Muscle layer of duodenum (tissue), 2 donors: ENCODE data around the gene TBKBP1.
A peak's percentile ranks its signal among the peaks of the same experiment; 100 is the strongest.
"Not testable (repeated sequence)": the region's sequence is repeated elsewhere in the genome, so short reads cannot be mapped to it uniquely, and the experiment has no call there.

Source experiments
- H3K27ac ChIP-seq: one replicate; pipeline ENCODE4 v1.7.0; 2013; ENCODE audit warnings: mild to moderate bottlenecking, low read length
- H3K27me3 ChIP-seq: one replicate; pipeline ENCODE4 v1.7.0; 2013; ENCODE audit warnings: low read depth, mild to moderate bottlenecking, control low read depth, low read length
- H3K36me3 ChIP-seq, 2 donors: one replicate each; pipeline ENCODE4 v1.7.0; 2013; ENCODE audit warnings: low read length in 2 of 2, control low read depth in 1 of 2, mild to moderate bottlenecking in 1 of 2; ENCODE audit not compliant: insufficient read depth in 2 of 2, control insufficient read depth in 1 of 2
- H3K4me1 ChIP-seq, 2 donors: one replicate each; pipeline ENCODE4 v1.7.0; 2013; ENCODE audit warnings: low read length in 2 of 2, mild to moderate bottlenecking in 2 of 2, control low read depth in 1 of 2, moderate library complexity in 1 of 2; ENCODE audit not compliant: insufficient read depth in 2 of 2, control insufficient read depth in 1 of 2
- H3K4me3 ChIP-seq, 2 donors: one replicate each; pipeline ENCODE4 v1.7.0; 2013; ENCODE audit warnings: low read length in 2 of 2, low read depth in 1 of 2, mild to moderate bottlenecking in 1 of 2
- H3K9me3 ChIP-seq, 2 donors: one replicate each; pipeline ENCODE4 v1.7.0; 2013; ENCODE audit warnings: low read length in 2 of 2, control low read depth in 1 of 2, mild to moderate bottlenecking in 1 of 2; ENCODE audit not compliant: control insufficient read depth in 1 of 2
- donor health status: healthy.

The TBKBP1 gene

GRCh38 chr17:47682727-47683126 is 11.2 kb upstream of the TBKBP1 start:
- not testable (repeated sequence) for H3K9me3 ChIP-seq, H3K27me3 ChIP-seq, H3K4me1 ChIP-seq, H3K4me3 ChIP-seq, H3K27ac ChIP-seq
- H3K36me3 ChIP-seq = peaks cover 51 to 59% of the 10 kb centered on the region in 2 donors

- Histone ChIP-seq H3K27ac (no peak overlapping the region), H3K9me3 (no peaks in the 10 kb centered on the region), H3K4me1 (peaks cover 0 to 5% of the 10 kb centered on the region in 2 donors), H3K27me3 (no peaks in the 10 kb centered on the region), H3K4me3 (no peak overlapping the region), H3K36me3 (peaks cover 43 to 48% of the 10 kb centered on the region in 2 donors)
Observed at GRCh38 chr17:47684025-47684424, 9.9 kb upstream of the TBKBP1 start.

DNA sequence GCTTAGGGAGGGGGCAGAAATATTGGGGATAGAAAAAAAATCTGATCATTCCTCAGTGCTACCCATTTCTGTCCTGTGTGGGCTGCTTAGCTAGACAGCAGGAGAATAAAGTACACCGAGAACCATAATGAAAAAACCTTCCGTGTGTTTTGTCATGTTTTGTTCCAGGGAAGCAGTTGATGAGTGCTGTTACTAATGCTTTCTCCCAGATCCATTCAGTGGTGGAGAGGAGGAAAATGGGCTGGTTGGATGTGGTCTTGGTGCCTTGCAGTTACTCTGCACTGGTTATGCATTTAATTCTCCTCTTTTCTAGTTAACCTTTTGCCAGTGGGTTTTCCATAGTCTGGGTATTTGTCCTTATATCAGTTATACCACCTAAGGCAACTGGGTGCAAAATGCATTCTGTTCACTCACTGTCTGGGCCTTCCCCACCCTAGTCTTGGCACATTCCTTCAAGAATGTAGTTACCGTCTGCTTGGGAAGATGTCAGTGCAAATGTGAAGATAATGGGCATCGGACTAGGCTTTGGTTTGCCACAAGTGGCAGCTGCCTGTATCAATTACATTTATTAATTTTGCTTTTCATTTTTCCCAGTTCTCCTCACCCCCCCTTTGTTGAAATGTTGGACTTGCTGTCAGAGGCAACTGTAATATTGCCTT is 9.3 kb upstream of the TBKBP1 start:
- Histone ChIP-seq H3K36me3 (peaks cover 38 to 42% of the 10 kb centered on the region in 2 donors), H3K27me3 (no peaks in the 10 kb centered on the region), H3K4me3 (no peak overlapping the region), H3K27ac (no peak overlapping the region), H3K4me1 (peaks cover 0 to 5% of the 10 kb centered on the region in 2 donors), H3K9me3 (no peaks in the 10 kb centered on the region)

DNA sequence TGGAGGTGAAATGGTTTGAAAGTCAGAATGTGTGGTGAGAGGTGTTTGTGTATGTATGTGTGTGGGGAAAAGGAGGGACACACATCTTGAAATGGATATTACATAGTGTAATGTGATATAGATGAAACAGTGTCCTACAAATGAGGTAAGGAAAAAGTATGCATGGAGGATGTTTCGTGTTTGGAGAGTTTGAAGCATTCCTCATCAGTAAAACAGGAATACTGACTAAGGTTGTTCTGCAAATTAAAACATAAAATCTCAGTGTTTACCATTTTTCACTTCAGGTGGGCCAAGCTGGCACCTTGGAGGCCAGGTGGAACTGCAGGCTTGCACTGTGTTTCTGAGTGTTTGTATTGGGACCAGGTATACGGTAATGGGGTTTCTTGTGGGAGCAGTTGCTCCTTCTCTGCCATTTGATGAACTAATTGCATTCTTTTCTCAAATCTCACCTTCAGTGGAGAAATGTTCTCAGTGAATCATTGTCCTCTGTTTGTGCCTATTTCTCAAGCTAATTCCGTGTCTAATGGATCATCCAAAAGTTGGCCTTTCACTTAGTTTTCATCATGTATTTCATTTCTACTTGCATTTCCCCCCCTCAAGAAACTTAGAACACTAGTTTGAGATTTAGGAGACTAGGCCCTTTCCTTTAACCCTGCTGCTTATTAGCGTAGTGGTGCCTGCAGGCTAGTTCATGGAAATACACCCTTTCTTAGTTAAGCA is 8.2 kb upstream of the TBKBP1 start:
- no peak overlapping the region for H3K4me3 ChIP-seq
- no peaks in the 10 kb centered on the region for H3K9me3 ChIP-seq
- peaks cover 28 to 34% of the 10 kb centered on the region in 2 donors for H3K36me3 ChIP-seq
- no peaks in the 10 kb centered on the region for H3K27me3 ChIP-seq
- H3K4me1 ChIP-seq = peaks cover 0 to 5% of the 10 kb centered on the region in 2 donors
- no peak overlapping the region for H3K27ac ChIP-seq

DNA sequence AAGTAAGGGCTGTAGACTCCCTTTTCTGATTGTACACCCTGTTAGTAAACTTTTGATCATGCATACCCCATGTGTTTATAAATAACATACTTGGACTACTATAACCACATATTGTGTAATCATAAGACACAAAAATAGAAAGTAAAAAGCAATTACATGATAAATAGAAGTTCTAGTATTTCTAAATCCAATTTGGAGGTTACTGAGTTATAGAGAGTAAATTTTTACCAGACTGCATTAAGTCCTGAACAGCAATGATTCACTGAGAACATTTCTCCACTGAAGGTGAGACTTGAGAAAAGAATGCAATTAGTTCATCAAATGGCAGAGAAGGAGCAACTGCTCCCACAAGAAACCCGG is 7.7 kb upstream of the TBKBP1 start:
- Histone ChIP-seq H3K4me3 (no peak overlapping the region), H3K27me3 (no peaks in the 10 kb centered on the region), H3K36me3 (peaks cover 26 to 34% of the 10 kb centered on the region in 2 donors), H3K9me3 (no peaks in the 10 kb centered on the region), H3K27ac (peak overlapping the region; percentile 2), H3K4me1 (peaks cover 0 to 5% of the 10 kb centered on the region in 2 donors)

DNA sequence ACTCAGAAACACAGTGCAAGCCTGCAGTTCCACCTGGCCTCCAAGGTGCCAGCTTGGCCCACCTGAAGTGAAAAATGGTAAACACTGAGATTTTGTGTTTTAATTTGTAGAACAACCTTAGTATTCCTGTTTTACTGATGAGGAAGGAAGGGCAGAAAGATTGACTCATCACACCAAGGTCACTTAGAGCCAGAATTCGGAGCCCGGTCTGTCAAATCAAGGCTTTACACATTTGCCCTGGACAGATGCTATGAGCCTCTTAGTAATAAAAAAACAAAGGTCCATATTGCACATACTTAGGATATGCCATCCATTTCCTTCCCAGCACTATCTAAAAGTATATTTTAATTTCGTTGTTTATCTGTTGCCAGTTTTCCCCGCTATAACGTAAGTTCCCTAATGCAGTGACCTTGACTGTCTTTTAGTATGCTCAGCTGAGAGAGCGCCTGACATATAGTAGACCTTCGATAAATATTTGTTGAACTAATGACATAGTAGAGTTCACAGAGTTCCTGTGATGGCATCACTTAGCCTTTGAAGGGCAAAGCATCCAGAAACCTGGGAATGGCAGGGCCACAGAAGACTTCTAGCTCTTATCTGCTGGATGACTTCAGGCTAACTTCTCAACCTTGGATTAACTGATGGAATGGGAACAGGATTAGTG is 7.2 kb upstream of the TBKBP1 start:
- peaks cover 24 to 32% of the 10 kb centered on the region in 2 donors for H3K36me3 ChIP-seq
- H3K27ac ChIP-seq = peak overlapping the region; percentile 2
- H3K9me3 ChIP-seq = no peaks in the 10 kb centered on the region
- peaks cover 0 to 5% of the 10 kb centered on the region in 2 donors for H3K4me1 ChIP-seq
- no peaks in the 10 kb centered on the region for H3K27me3 ChIP-seq
- H3K4me3 ChIP-seq = no peak overlapping the region

GRCh38 chr17:47687328-47687690 is 6.7 kb upstream of the TBKBP1 start:
- H3K4me1 ChIP-seq = peaks cover 0 to 5% of the 10 kb centered on the region in 2 donors
- no peaks in the 10 kb centered on the region for H3K27me3 ChIP-seq
- H3K9me3 ChIP-seq = no peaks in the 10 kb centered on the region
- H3K4me3 ChIP-seq = no peak overlapping the region
- peaks cover 19 to 27% of the 10 kb centered on the region in 2 donors for H3K36me3 ChIP-seq
- peak overlapping the region; percentile 2 for H3K27ac ChIP-seq

DNA sequence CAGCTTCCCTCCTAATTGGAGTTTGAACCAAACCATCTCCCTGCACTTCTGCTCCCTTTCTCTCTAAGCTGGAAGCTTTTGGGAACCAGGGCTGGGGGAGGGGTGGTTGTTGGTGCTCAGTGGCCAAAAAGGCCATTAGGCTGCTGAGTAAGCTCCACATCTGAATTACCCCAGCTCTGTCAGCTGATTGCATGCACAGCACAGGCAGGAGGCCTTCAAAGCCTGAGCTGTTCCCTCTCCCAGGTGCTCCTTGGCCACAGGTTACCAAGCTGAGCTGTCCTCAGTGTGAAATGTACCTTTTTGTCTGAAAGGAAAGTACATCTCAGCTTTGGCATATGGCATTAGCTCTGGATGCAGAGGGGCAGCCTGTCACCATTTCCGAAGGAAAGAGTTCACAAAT is 6.2 kb upstream of the TBKBP1 start:
- H3K4me1 ChIP-seq = peaks cover 0 to 5% of the 10 kb centered on the region in 2 donors
- H3K27ac ChIP-seq = no peak overlapping the region
- no peak overlapping the region for H3K4me3 ChIP-seq
- peaks cover 15 to 23% of the 10 kb centered on the region in 2 donors for H3K36me3 ChIP-seq
- no peaks in the 10 kb centered on the region for H3K27me3 ChIP-seq
- H3K9me3 ChIP-seq = no peaks in the 10 kb centered on the region

DNA sequence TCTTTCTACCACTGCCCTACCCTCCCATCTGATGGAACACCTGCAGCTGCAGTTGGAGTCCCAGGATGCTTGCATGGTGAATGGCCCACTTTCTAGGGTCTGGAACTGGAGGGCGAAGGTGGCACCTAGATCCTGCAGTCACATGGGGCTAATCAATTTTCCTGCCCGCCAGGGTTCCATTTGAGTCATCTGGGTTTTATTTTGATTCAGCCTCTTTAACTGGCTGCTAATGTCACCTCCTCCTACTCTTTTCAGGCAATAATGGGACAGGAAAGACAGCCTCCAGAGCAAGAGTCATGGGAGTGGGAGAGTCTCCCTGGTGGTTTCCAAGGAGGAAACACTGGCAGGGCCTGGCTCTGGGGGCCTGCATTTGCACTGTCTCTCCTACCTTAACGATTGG is 3.8 kb upstream of the TBKBP1 start:
- Histone ChIP-seq H3K27ac (no peak overlapping the region), H3K27me3 (no peaks in the 10 kb centered on the region), H3K36me3 (peaks cover 5 to 13% of the 10 kb centered on the region in 2 donors), H3K4me3 (no peak overlapping the region), H3K9me3 (no peaks in the 10 kb centered on the region), H3K4me1 (peaks cover 0 to 5% of the 10 kb centered on the region in 2 donors)

- Histone ChIP-seq H3K27me3 (no peaks in the 10 kb centered on the region), H3K4me1 (peaks cover 0 to 13% of the 10 kb centered on the region in 2 donors), H3K27ac (no peak overlapping the region), H3K36me3 (no peaks in the 10 kb centered on the region), H3K4me3 (no peak overlapping the region), H3K9me3 (no peaks in the 10 kb centered on the region)
Observed at GRCh38 chr17:47692137-47692894, 1.6 kb upstream of the TBKBP1 start.
